Right lung (tissue), 5 donors: ENCODE measurements around the gene VAC14. TPM values are rescaled to one million over a fixed set of nuclear protein-coding genes. Genes with fewer than 3 reads are reported as not detected.

Experiments
- DNase-seq, 2 donors: peaks; one replicate each; pipeline ENCODE4 v3.0.0-alpha.2; 2013
- polyA plus RNA-seq, 5 donors: library from polyadenylated mRNA; unstranded; fragments of 120-200 nt; gene quantifications; one replicate each; pipeline versions ENCODE4 v1.2.1 to v1.2.3, GENCODE V29; 2013; ENCODE audit warnings: inconsistent platforms in 1 of 5, low replicate concordance in 1 of 5; ENCODE audit not compliant: insufficient read length in 5 of 5, insufficient read depth in 1 of 5

VAC14 gene
- polyA plus RNA-seq, 5 donors: 21.7 to 30.8 (median 24.6) TPM

DNA sequence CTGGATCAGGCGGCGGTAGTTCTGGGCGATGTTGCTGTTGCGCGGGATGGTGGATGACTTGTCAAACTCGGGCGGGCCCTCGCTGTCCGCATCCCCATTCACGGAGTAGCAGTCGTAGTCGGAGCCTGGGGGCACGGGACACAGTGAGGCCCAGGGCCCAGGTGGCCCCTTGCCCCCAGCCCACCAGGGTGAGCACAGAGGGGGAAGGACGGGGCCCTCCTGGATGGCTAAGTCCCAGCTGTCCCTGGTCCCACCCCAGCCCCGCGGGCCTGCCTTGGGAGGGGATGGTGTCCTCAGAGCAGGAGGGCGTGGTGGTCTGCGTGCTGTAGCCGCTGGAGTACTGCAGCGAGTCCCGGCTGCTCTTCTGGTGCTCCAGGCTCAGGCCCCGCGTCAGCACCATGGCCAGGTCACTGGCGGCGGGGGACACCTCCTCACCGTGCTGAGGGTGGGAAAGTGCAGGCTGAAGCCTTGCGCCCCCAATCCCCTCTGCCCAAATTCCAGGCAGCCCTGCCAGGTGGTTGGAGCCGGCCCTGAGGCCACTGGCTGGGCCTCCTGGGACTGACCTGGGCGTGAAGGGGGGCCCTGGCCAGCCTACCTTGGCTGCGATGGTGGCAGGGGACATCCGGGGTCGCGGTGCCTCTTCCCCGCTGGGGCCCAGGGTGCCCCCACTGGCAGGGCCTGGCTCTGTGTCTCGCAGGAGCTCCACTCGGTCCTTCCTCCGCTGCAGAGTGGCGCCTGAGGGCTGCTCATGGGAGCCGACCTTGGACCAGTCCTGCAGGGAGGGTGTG is 136.4 kb downstream of the VAC14 start:
- no peak for DNase-seq

DNA sequence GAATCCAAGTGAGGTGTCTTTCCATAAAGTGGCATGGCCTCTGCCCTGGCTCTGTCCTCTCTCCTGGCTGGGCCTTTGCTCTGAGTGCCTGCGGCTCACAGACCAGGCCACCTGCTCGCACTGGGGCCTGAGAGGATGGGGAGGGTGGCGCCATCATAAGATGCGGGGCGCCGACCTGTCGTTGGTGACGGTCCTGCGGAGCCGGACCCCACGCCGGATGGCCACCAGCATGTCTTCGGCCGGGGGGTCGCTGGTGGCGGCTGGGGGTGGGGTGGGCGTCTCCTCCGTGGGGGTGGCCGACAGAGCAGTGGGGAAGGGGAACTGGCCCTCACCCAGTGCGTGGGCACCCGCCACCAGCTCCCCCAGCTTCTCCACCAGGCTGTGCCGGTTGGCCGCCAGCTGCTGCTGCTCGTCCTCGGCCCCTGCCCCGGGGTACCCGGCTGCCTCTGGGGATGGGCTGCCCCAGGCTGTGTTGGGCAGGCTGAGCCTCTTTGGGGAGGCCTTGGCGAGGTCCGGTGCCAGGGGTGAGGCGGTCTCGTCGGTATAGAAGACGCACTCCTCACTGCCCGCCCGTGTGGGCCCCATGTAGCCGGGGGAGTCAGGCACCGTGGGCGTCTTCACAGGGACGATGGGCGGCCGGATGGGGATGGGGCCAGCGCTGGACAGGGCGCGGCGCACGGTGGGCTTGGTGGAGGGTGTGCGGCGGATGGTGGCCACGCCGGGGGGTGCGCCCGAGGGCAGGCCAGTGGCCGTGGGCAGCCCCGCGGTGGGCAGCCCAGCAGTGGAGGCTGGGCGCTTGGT is 137.2 kb downstream of the VAC14 start:
- DNase-seq: no peak

DNA sequence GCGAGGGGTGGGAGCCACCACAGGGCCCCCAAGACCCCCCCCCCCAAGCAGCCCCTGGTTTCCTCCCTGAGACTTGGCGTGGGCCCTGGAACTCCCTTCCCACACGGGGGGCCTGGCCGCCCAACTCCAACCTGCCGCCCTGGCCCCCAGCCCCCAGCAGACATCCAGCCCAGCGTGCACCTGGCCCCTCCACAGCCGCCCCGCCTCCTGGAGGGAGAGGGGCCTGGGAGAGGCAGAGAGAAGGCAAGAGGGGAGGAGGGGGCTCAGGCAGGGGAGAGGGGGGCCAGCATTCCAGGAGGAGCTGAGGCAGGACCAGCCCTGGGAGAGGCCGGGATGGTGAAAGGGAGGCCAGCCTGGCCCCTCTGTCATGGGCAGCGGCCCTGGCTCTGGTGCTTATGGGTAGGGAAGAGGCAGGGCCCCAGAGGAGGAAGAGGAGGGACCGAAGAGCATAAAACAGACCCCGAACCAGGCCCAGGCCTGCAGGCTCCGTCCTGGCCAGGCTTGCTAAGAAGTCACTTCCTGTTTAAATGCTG is 137.9 kb downstream of the VAC14 start:
- DNase-seq: no peak

DNA sequence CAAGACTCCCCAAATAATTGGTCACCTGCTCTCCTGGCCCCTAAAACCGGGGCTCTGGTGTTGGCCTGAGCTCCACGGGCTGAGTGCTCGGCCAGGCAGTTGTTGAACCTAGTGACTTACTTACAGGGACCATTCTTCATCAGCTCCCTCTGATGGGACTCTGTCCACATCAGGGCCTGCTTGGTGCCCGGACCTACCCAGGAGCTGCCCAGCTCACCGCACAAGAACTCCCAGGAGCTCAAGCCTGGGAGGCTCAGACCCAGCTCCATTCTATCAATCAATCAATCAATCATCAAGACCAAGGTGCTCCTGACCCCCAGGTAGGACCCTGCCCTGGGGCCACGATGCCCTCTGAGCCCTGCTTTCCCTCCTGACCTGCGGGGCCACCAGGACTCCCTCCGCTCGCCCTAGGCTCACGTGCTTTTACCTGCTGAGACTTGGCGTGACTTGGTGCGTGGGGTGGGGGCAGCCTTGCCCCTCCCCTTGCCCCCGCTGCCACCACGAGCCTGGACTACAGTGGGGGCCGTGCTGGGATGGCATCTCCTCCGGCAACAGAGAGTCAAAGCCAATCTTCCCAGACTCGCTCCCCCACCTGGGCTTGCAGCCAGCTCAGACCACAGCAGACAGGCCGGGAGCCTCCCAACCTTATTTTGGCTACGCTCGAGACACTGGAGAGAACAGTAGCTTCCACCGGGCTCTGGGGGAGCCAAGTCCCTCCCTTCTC is 138.9 kb downstream of the VAC14 start:
- no peak for DNase-seq

DNA sequence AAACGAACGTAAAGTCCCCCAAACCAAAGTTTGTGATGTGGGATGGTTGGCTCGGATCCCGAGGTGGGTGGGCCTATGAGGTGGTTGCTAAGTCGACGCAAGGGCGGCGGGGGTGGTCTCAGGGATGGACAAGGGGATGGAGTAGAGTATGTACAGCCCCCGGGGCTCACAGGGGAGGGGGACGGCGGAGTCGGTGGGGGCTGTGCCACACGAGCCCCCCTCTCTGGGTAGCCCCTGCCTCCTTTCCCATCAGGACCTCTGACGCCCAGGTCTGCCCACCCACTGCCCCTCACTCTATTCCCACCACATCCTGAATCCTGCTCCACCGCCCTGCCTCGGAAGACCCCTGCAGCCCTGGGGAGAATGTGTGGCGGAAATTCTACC is 139.4 kb downstream of the VAC14 start:
- no peak for DNase-seq

DNA sequence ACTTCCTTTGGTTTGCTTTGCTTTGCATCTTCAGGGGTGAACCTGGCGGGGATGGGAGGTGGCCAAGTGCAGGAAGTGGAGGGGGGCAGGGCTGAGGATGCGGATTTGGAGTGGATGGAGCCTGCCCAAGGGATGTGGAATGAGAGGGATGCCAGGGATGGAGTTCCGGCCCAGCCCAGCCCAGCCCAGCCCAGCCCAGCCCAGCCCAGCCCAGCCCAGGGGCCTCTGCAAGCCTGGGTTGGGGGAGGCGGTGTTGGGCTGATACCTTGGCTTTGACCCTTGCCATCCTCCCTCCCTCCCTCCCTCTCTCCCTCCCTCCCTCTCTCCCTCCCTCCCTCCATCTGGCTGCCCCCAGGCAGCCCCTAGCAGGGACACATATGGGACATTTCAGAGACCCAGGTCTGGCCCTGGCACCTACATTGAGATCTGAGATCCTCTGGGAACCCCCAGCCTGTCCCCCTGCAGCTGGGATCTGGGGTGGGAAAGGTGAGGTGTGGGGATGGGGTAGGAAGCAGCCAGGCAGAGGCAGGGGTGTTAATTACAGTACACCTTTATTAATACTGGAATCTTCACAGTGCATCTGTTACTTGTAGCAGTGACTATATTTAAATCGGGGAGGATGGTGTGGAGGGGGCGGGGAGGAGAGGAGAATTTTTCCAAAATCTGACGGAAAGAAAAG is 140.1 kb downstream of the VAC14 start:
- no peak for DNase-seq

DNA sequence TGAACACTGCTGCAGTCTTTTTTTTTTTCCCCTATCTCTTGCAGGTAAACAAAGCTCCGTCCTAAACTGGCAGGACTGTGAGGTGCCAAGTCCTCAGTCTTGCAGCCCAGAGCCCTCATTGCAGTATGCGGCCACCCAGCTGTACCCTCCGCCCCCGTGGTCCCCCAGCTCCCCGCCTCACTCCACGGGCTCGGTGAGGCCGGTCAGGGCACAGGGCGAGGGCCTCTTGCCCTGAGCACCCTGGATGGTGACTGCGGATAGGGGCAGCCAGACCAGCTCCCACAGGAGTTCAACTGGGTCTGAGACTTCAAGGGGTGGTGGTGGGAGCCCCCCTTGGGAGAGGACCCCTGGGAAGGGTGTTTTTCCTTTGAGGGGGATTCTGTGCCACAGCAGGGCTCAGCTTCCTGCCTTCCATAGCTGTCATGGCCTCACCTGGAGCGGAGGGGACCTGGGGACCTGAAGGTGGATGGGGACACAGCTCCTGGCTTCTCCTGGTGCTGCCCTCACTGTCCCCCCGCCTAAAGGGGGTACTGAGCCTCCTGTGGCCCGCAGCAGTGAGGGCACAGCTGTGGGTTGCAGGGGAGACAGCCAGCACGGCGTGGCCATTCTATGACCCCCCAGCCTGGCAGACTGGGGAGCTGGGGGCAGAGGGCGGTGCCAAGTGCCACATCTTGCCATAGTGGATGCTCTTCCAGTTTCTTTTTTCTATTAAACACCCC is 140.8 kb downstream of the VAC14 start:
- no peak for DNase-seq

DNA sequence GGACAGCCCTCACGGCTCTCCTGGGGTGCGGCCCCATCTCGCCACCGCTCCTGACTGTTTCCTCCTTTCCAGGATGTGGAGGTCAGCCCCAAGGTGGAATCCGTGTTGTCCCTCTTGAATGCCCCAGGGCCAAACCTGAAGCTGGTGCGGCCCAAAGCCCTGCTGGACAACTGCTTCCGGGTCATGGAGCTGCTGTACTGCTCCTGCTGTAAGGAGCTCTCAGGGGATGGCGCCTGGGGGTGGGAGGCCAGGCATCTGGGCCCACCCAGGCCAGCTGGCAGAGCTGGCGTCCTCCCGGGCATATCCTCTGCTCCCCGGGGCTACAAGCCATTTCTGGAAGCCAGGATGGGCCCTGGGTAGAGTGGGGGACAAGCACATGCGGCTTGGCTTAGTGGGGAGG is 141.4 kb downstream of the VAC14 start:
- no peak for DNase-seq

DNA sequence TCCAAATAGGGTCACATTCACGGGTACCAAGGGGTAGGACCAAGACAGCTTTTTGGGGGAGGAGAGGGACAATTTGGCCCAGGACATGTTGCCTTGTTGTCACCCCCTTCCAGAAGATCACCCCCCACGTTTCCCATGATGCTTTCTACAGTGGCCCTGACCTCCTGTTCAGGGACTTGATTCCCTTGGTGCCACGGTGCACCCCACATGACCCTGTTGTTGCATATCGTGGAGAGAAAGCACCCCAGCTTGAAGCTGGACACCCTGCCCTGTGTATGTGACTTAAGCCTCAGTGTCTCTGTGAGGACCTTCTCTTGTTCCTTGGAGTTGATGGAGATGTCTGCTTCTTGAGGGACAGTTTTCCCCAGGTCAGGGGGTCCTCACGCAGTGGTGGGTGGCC is 142.0 kb downstream of the VAC14 start:
- no peak for DNase-seq

DNA sequence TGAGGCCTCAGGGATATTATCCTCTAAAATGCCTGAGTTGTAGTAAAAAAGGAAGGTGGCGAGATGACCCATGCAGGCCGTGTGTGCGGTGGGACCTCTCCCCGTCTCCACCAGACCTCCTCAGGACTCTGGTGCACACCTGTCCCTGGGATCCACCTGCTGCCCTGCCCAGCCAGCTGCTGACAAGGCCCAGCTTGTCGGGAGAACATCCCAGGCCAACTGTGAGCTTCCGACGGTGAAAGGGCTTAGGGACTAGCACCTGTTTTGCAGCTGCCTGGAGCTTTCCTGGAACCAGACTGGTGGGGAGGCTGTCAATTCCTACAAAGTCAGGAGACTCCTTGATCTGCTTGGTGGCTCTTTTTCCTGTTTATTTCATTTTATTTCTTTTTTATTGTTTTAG is 143.0 kb downstream of the VAC14 start:
- no peak for DNase-seq

DNA sequence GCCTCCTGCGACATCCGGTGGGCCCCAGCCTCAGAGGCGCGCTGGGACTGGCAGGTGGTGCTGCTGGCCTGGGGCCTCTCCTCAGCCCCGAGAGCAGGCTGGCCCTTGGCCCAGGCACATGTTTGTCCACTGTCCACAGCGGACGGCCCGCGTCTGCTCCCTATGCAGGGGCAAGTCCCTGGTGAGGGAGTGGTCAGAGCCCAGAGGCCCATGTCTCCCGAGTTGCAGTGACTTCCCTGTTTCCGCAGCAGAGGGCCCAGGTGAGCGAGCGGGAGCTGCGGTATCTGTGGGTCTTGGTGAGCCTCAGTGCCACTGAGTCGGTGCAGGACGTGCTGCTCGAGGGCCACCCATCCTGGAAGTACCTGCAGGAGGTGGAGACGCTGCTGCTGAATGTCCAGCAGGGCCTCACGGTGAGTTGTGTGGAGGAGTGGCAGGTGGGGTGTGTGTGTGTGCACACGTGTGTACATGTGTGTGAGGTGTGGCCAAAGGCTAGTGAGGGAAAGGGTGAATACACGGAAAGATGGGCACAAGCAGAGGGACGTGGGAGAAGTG is 144.2 kb downstream of the VAC14 start:
- no peak for DNase-seq

DNA sequence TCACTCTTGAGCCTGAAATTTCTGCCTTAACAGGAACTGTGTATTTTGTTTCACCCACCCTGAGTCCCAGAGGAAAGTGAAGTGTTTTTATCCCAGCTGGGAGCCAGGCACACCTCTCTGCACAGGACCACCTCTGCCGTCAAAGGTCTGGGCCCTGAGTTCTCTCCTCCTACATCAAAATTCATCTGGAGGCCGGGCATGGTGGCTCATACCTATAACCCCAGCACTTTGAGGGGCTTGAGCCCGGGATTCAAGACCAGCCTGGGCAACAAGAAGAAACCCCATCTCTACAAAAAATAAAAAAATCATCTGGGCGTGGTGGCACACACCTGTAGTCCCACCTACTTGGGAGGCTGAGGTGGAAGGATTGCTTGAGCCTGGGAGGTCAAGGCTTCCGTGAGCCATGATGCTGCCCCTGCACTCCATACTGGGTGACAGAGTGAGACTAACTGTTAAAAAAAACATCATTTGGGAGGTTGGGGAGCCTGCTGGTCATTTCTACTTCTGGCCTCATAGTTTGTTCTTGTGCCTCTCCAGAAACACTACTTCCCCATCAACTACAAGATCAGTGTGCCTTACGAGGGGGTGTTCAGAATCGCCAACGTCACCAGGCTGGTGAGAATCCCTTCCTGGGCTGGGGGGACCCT is 144.8 kb downstream of the VAC14 start:
- DNase-seq: no peak

DNA sequence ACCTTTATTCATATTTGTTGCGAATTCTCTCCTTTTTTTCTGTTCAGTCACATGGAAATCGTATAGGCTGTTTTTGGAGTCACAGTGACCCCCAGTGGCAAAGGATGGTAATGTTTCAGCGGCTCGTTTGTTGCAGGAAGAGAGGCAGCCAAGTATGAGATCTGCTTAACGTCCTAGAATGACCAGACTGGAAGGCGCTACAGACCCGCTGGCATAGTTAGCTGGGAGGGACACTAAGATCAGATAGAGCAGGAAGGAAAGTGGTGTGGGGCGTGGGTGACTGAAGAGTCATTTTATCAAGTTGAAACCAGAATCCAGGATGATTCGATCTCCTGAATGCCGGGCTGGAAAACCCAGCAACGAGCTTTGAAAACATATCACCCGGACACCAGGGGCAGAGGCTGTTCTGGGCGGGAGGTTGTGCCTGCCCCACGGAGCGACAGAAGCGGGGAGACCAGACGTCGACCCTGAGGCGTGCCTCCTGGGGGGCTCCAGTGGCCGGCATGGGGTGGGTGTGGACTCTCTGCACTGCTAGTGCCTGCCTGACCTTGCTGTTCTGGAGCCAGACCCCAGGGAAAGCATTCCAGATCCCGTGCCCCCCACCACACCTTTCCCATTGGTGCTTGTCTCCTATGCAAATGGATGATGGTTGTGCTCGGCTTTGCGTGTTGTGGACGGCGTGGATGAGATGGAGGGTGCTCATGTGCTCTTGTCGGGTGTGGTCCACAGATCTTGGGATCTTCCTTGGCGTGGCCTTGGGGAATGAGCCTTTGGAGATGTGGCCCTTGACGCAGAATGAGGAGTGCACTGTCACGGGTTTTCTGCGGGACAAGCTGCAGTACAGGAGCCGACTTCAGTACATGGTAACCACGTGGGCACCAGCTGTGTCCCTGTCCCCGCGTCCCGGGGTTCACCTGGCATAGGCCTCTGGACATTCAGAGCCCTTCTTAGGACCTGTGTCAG is 146.9 kb downstream of the VAC14 start:
- peak; percentile 78 to 88 for DNase-seq

DNA sequence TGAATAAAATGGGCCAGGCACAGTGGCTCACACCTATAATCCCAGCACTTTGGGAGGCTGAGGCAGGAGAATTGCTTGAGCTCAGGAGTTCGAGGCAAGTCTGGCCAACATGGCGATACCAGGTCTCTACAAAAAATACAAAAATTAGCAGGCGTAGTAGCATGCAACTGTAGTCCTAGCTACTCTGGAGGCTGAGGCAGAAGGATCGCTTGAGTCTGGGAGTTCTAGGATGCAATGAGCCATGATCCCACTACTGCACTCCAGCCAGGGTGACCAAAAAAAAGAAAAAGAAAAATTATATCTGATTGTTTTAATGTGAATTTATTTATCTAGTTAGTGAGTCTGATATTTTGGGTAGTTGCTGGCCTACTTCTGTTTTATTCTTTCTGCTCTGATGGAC is 147.6 kb downstream of the VAC14 start:
- DNase-seq: no peak

DNA sequence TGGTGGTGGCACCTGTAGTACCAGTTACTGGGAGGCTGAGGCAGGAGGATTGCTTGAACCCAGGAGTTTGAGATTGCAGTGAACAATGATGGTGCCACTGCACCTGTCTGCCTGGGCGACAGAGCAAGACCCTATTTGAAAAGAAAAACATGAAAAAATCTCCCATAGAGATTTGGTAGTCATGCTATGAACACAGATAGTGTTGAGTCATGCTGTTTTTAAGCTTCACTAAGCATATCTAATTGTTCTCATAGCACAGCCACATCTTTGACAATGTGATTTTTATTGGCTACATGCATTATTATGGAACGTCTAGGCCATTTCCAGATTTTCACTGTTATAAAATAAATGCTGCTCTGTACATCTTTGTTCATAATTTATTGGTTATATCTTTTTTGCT is 148.6 kb downstream of the VAC14 start:
- no peak for DNase-seq

DNA sequence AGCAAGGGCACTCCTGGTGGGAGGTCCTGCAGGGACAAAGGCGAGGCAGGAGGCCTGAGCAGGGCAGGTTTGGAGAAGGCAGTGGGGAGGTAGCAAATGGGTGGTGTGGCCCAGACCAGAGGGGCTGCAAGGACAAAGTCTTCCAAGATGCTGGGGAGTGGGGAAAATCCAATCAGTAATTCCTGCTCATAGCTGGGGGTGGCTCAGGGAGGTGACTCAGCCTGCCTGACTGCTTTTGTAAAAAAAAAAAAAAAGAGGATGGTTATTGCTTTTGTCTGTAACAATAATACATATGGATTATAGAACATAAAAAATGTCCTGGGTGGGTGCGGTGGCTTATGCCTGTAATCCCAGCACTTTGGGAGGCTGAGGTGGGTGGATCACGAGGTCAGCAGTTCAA is 149.4 kb downstream of the VAC14 start:
- DNase-seq: no peak

DNA sequence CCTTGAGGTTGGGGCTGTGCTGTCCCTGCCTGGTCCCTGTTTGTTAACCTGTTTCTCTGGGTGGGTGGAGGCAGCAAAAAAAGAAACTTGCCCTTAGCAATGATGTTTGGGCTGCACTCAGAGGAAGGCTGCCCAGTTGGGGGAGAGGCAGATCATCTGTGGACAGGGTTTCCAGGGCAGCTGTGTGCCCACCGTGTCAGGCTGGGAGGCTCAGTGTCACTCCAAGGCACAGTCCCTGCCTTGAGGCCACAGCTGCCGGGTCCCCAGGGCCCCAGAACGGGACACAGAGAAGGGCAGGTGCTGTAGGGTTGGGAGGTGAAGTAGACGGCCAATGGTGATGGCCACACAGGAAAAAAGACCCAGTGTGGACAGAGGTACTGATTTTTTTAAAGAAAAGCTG is 150.7 kb downstream of the VAC14 start:
- DNase-seq: no peak

DNA sequence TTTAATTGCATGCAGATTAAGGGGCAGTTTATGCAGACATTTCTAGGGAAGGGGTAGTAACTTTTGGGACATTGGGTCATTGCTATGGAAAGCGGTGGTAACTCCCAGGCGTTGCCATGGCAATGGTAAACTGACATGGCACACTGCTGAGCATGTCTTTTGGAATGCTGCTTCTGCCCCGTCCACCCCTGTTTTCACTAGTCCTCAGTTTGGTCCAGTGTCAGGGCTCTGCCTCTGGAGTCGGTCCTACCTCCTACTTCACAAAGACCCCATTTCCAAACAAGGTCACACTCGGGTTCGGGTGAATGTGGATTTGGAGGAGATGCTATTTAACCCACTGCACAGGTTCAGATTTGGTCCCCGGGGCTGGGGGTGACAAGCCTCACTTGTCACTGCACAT is 151.7 kb downstream of the VAC14 start:
- DNase-seq: no peak

DNA sequence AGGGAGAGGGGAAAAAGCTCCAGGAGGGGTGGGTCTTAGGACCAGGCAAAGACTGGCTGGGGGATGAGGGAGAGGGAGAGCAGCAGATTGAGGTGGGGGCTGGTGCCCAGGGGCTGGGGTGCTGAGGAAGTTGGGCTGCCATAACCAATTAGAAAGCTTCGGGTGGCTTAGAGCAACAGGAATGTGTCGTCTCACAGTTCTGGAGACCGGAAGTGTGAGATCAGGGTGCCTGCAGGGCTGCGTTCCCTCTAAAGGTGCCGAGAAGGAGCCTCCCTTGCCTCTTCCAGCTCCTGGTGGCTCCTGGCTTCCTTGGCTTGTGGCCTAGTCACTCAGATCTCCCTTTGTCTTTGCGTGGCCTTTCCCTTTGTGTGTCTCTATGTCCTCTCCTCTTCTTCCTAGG is 152.4 kb downstream of the VAC14 start:
- DNase-seq: no peak
